Measurements from ENCODE around the gene TEK.
A peak's percentile ranks its signal among the peaks of the same experiment; 100 is the strongest.
"Not testable (repeated sequence)": the region's sequence is repeated elsewhere in the genome, so short reads cannot be mapped to it uniquely, and the experiment has no call there.

Gene TEK

DNA sequence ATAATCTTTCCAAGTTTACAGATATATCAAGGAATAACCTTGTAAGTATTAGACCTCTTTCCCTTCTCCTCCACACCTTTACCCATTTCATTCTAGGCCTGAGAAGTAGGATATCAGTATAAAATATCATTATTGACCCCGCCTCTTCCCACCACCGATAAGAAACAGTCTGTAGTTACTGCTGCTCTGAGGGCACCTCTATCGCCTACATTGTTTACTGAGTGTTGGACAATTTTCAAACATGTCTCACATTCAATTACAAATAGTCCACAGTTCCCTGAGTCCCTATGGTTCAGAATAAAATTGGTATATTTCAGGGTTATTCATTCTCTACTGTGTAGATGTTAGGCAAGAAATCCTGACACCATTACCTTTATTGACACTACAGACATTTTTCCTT lies 73.4 kb downstream of the TEK start:
- DNase-seq, result no peak

DNA sequence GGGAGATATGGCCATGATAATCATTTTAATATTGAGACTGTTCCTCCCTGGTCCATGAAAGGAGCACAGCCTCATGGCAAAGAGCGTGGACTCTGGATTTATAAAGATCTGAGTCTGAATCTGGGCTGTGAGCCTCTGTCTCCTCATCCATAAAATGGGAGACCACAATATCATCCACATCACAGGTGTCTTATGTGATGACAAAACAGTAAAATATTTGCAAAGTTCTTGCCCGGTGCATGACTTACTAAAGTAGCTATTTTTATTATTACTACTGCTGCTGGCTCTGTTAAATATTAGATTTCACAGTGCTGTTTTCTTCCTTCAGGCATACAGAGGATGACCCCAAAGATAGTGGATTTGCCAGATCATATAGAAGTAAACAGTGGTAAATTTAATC lies 74.1 kb downstream of the TEK start:
- DNase-seq, result no peak

DNA sequence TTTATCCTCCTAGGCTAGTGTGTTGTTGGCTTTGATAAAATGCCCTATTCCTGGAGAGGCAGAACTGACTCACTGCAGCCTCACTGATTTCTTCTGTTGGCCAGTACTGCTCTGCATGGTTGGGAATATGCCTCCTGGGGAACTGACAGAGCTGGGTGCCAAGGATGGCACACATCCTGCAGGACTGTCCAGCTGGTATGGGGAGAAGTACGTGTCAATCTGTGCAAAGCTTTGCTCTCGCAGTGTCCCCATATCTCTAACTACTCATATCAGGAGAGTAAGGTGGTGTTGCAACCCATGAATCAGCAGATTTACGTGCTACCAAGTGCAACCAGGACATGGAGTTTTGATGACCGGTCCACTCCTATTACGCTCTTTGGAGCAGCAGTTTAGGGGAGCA lies 74.7 kb downstream of the TEK start:
- no peak for DNase-seq

DNA sequence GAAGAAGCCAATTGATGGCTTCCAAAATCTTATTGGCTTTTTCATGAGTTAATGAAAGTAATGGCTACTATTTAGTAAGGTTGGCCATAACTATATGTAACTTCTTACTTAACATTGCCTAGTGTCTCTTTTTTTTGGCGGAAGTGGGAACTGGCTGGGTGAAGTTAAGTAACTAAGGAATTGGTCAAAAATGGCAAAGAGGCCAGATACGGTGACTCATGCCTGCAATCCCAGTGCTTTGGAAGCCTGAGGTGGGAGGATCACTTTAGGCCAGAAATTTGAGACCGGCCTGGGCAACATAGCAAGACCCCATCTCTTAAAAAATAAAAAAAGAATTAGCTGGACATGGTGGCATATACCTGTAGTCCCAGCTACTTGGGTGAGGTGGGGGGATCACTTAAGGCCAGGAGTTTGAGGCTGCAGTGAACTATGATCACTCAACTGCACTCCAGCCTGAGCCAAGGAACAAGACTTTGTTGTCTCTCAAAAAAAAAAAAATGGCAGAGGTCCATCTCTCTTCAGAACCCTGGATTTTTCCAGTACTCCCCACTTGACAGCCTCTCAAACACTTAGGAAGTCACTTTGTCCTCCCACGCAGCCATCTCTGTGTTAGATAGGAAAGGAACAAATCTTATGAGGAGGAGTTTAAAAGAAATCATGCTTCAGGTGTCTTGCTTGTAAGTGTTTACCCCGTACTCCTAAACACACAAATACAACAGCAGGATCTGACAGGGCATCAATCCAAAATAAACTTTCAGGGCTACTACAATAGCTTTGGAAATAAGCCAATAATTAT lies 75.7 kb downstream of the TEK start:
- no peak for DNase-seq

DNA sequence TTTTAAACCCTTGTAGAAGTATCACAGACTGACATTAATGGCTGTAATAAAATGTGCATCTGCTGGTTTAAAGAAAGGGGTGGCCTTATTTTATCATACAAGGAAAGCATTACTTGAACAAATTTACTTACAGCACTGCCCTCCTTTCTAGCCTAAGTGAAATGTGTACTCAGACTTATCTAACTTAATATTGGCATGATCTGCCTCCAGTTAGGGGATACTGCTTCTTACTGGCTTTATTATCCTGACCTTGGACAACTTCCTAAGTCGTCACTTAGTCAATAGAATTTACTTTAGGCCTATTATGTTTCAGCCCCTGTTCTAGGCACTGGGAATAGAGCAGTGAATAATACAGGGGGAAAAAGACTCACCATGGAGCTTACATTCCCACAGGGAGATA lies 79.4 kb downstream of the TEK start:
- no peak for DNase-seq

DNA sequence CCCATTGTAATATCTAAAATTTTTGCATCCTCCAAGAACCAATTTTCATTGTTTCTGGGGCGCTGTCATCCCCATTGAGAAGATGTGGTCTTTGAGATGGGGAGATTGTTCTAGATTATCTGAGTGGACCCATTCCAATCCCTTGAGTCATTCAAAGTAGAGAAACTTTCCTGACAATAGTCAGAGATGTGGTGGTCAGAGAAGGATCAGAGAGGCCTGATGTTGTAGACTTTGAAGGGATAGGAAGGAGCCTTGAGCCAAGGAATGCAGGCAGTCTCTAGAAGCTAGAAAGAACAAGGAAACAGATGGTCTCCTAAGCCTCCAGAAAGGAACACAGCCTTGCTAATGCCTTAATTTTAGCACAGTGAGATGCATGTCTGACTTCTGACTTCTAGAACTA lies 80.4 kb downstream of the TEK start:
- DNase-seq, result no peak

DNA sequence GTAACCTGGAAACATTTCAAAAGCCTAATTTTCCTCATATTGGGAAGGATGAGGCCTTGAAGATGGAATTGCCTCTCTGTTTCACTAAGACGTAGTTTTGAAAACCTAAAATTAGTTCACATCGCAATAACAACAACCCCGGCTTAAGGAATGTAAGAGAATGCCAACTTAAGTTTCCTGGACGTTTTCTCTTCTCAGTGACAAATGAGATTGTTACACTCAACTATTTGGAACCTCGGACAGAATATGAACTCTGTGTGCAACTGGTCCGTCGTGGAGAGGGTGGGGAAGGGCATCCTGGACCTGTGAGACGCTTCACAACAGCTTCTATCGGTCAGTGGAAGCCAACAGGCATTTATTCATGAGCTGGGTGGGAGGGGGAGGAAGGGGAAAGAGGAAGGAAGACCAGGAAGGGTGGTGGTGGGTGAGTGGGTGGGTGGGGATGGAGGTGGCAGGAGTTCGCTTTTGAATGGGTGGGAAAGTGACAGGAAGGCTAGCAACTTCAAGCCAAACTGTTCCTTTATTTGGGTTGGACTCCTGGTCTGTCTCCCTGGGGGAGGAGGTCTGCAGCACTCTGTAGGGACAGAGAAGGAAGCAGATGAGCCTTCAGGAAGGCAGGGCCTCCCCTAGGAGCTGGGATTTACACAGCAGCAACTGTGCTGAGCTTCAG lies 83.4 kb downstream of the TEK start:
- DNase-seq, result no peak

DNA sequence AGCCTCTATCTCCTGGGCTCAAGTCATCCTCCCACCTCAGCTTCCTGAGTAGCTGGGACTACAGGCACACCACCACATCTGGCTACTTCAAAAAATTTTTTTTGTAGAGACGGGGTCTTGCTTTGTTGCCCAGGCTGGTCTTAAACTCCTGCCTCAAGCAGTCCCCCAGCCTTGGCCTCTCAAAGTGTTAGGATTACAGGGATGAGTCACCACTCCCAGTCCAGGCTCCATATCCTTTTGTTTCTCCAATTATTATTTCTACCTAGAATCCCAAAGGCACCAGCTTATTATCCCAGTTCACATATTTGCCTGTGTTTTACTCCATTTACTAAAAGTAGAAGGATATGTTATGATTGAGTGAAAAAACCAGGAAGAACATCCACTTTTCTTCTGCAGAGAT lies 84.9 kb downstream of the TEK start:
- DNase-seq, result no peak

DNA sequence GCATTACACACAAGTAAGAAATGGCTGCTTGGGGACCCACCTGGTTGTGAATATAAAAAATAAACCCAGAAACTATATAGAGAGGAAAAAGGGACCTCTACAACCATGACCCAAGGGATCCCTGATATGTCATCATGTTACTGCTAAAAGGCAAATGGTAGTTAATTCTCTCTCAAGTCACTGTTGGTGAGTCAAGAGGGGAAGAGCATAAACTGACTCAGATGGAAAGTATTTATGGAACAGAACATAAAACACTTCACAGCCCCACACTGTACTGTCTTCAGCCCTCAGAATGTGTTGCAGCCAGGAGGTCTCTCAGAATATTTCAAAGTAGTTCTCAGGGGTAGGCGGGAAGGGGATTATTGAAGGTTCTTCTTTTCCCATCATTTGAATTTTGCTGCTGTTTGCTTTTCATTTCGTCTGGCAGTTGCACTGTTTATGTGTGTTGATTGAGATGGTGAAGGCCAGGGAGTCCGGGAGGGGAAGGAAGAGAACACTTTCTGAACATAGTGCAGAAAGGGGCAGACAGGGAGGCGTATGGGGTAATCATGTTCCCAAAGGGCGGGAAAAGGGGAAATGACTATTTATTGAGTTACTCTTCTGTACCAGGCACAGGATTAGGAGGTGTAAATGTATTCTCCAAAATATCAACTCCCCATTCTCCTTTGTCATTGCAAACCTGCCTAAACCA lies 85.5 kb downstream of the TEK start:
- peak; percentile 10 for DNase-seq

DNA sequence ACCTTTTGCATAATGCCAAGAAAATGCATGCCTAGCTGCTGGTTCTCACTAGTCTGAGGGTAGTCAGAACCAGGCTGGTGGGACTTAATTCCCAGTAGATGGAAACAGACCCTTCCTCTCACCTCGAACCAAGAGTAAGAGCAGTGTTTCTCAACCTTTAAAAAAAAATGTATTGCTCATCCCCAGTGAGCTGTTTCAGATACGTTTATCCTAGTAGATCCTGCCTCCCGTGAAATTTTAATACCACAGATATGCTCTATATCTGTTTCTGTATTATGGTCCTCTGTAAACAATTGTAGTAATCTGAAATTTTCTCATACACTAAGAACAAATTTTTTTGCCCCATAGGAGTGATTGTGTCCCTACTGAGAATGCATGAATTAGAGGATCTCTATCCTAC lies 86.2 kb downstream of the TEK start:
- no peak for DNase-seq

DNA sequence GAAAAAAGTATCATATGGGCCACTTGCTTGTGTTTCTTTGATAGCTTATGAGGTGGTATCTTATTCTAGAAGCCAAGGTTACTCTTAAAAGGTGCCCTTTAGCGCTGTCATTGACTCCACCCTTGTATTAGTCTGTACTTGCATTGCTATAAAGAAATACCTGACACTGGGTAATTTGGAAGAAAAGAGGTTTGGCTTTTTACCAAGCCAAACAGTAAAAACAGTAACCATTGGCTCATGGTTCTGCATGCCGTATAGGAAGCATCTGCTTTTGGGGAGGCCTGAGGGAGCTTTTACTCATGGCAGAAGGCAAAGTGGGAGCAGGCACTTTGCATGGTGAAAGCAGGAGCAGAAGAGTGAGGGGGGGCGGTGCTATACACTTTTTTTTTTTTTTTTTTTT lies 87.4 kb downstream of the TEK start:
- no peak for DNase-seq

DNA sequence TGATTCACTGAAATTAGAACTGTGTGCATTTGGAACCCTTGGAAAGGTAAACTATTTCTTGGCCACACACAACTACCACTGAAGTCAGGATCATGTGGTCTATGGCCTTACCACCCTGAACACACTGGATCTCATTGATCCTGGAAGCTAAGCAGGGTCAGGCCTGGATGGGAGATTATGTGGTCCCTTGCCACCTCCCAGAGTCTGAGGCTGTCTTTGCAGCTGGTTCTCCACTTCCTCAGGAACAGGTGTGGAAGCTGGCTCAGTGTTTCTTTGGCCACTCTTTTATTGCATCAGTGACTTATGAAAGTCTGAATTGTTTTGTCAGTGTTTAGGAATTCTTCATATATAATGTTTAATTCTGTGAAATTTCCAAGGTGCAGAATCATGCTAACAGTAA lies 89.2 kb downstream of the TEK start:
- DNase-seq, result no peak

DNA sequence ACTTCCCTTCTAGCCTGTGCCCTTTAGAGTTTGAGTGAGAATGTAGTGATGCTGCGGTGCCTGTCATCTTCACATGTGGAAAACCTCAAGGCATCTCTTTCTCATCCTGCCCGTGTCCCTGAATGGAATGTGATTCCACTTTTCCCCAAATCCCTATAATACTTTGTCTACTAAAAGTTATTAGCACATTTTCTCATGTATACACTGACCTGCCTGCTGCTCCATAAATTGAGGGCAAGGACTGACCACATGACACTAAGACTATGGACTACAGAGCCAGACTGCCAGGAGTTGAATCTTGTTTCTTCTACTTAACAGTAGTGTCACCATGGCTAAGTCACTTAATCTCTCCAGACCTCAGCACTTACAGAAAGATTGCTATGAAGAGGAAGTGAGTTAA lies 93.0 kb downstream of the TEK start:
- no peak for DNase-seq

DNA sequence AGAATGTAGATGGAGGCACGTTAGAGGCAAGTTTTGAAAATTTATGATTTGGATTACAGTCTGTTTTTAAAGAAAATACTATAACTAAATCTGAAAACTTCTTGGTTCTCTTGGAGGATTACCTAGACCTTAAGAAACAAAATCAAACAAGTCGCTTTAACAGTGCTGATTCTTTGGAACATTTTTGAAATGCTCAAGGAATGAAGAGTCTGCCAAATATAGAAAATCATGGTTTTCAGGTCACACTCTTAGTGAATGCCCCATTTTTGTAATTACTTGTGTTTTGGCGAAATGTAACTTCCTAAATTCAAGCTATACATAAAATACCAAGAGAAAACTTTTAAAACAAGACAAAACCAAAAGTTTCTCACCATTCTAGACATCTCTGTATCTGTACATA lies 94.8 kb downstream of the TEK start:
- DNase-seq, result no peak

DNA sequence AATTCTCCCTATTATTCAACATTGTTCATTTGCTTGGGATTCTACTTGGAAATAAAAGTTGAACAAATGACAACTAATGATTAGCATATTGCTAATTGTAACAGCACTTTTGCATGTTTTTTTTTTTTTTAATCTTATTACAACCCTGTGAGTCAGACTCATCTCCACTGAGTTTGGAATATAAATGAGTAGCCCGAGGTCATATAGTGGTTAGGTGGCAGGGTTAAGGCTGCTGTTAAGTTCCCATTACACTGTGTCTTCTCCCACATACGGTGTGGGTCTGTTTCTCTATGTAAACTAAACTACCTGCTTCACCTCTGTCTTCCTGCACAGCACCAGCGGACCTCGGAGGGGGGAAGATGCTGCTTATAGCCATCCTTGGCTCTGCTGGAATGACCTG lies 95.6 kb downstream of the TEK start:
- DNase-seq, result no peak

DNA sequence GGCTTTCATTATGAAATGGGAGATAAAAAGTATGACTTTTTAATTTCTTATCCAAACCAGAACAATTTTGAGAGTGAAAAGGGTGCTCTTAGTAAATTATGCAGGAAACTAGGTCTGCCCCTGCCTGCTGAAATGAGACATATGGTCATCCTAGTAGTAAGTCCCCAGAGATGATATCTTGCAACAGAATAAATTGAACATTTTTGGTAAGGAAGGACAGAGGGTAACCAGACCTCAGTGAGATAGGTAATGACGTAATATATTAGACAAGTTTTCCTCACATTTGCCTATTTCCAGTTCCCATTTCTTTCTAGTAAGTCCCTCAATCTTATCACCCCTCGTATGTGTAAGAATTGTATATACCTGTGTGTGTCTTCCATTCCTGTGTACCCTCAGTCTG lies 96.2 kb downstream of the TEK start:
- no peak for DNase-seq

DNA sequence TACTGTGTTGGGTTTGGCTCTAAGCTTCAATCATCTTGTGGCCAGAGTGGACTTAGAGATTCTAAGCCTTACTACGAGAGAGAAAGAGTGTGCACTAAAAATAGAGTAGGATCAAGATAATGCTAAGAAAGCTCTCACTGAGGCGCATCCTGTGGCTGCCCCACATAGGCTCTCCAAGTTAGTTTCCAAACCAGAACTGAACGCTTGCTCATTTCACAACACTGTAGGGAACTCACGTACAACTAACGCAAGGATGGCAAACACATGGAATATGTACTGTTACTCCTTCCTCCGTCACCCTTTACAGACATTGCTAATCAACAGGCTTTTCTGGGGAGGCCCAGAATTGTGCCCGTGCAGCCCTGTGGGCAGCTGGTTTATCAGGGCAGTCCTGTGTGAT lies 97.0 kb downstream of the TEK start:
- no peak for DNase-seq

DNA sequence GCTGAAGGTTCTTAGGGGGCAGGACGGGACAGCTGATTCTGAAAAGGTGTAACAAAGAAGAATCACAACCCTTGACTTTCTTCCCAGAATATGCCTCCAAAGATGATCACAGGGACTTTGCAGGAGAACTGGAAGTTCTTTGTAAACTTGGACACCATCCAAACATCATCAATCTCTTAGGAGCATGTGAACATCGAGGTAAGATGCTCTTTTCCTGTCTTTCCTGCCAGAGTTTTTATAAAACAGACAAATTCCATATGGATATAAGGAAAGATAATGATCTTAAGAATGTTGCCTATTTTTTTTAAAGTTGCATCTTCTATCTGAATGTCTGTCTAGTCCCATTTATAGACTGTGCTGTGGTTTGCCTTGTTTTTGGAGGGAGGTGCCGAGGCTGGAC lies 100.0 kb downstream of the TEK start:
- no peak for DNase-seq

DNA sequence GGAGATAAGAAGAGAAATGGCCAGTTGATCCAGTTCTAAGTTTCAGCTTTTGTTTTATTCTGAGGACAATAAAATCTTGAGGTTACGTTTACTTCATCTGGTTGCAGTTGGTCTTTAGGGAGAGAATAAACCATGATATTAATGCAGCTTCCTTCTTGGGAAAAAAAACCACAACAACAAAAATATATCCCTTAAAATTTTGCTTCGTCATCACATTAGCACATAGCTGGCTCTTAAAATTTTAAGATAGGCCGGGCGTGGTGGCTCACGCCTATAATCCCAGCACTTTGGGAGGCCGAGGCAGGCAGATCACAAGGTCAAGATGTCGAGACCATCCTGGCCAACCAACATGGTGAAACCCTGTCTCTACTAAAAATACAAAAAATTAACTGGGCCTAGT lies 101.6 kb downstream of the TEK start:
- DNase-seq, result no peak

DNA sequence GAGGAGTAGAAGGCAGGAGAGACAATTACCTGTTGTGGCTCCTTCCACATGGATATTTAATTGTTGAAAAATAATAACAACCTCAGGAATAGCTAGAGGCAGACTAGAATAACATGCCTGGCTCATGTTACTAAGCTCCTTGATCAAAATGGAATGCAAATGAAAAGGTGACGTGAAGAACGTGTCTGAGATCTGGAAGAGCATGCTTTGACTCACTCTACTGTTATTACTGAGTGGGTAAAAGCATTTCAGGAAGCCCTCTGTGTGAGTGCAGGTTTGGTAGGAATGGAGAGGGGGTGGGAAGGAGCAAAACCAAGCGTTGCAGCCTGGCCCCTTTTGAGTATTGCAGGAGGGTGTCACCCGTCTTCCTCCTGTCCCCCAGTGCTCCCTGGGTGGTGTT lies 103.2 kb downstream of the TEK start:
- DNase-seq, result no peak

DNA sequence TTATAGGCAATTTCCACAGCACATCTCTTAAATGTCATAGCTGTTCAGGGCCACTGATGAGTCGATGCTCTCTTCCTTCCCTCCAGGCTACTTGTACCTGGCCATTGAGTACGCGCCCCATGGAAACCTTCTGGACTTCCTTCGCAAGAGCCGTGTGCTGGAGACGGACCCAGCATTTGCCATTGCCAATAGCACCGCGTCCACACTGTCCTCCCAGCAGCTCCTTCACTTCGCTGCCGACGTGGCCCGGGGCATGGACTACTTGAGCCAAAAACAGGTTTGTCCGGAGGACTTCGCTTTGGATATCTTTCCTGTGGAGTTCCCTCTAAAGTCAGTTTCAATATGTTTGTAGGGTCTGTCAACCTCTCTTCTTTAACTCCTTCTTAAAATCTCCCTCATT lies 103.6 kb downstream of the TEK start:
- no peak for DNase-seq

DNA sequence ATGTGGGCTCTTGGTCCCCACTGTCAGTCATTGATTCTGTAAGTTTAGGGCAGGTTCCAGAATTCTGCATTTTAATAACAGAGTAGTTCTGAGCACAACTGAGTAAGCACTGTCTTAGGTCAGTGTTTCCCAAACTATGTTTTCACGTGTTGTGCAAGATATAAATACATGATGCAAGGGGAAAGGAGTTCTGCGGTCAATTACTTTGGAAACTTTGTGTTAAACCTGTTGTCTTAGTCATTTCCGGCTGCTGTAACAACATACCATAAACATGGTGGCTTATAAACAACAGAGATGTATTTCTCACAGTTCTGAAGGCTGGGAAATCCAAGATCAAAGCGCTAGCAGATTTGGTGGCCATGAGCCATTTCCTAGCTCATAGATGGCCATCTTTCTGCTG lies 118.2 kb downstream of the TEK start:
- no peak for DNase-seq

DNA sequence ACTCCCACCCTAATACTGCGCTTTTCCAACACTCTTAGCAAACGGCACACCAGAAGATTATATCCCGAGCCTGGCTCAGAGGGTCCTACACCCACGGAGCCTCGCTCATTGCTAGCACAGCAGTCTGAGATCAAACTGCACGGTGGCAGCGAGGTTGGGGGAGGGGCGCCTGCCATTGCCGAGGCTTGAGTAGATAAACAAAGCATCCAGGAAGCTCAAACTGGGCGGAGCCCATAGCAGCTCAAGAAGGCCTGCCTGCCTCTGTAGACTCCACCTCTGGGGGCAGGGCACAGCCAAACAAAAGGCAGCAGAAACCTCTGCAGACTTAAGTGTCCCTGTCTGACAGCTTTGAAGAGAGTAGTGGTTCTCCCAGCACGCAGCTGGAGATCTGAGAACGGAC lies 130.6 kb downstream of the TEK start:
- not testable (repeated sequence) for DNase-seq

DNA sequence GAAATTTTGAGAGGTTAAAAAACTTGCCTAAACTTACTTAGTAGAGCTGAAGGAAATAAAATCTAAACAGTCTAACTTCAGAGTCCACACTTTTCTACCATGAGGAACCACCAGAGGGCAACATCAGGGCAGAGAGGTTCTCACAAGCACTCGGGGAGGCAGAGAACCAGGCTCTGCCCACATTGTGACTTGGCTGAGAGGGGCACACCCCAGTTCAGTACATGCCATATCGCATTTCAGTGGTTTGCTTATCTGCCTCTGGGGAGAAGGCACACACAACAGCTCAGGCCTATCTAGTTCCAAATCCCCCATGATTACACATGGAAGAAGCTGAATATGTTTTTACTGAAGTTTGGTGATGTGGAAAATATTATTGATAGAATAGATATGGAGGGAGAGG lies 138.7 kb downstream of the TEK start:
- peak; percentile 19 for DNase-seq
